Astrocyte (in vitro differentiated cells and primary cell): Measurements from ENCODE around the gene SHANK1. TPM values are rescaled to one million over a fixed set of nuclear protein-coding genes. Genes with fewer than 3 reads are reported as not detected.

Source experiments
- DNase-seq: peaks from one replicate; pipeline ENCODE4 v3.0.0-alpha.2; 2010; ENCODE audit warnings: low read depth
- FAIRE-seq: peaks from 2 replicates; lab custom pipeline; 2011; peaks lifted over from hg19 to GRCh38; lab: Jason Lieb, UNC
- H2AFZ ChIP-seq: 2 replicates; pipeline ENCODE4 v1.6.0; 2012; ENCODE audit warnings: low read depth, low read length, inconsistent platforms
- H3K27ac ChIP-seq: 2 replicates; pipeline ENCODE4 v1.5.1; 2011; ENCODE audit warnings: low read depth, low read length, inconsistent platforms
- H3K27me3 ChIP-seq: 2 replicates; pipeline ENCODE4 v1.6.0; 2011; ENCODE audit warnings: low read length, inconsistent platforms; ENCODE audit not compliant: insufficient read depth
- H3K36me3 ChIP-seq: 2 replicates; pipeline ENCODE4 v1.5.1; 2011; ENCODE audit warnings: low read length, inconsistent platforms; ENCODE audit not compliant: insufficient read depth
- H3K4me1 ChIP-seq: 2 replicates; pipeline ENCODE4 v1.5.1; 2011; ENCODE audit warnings: low read length, inconsistent platforms; ENCODE audit not compliant: insufficient read depth
- H3K4me2 ChIP-seq: 2 replicates; pipeline ENCODE4 v1.6.0; 2012; ENCODE audit warnings: low read length, inconsistent platforms
- H3K4me3 ChIP-seq: 2 replicates; pipeline ENCODE4 v1.5.1; 2011; ENCODE audit warnings: low read depth, mild to moderate bottlenecking, low read length, inconsistent platforms; ENCODE audit not compliant: insufficient read depth
- H3K79me2 ChIP-seq: 2 replicates; pipeline ENCODE4 v1.6.0; 2012; ENCODE audit warnings: mild to moderate bottlenecking, low read length, inconsistent platforms; ENCODE audit not compliant: insufficient read depth
- H3K9ac ChIP-seq: 2 replicates; pipeline ENCODE4 v1.6.0; 2012; ENCODE audit warnings: mild to moderate bottlenecking, low read length, inconsistent platforms
- H3K9me3 ChIP-seq: 2 replicates; pipeline ENCODE4 v1.5.1; 2012; ENCODE audit warnings: low read depth, mild to moderate bottlenecking, low read length, inconsistent platforms; ENCODE audit not compliant: insufficient read depth
- H4K20me1 ChIP-seq: 2 replicates; pipeline ENCODE4 v1.6.0; 2012; ENCODE audit warnings: low read length, inconsistent platforms; ENCODE audit not compliant: insufficient read depth
- H3K27ac Mint-ChIP-seq: one replicate; pipeline ENCODE4 v1.8.0; 2021; ENCODE audit warnings: mild to moderate bottlenecking, mixed read lengths; ENCODE audit not compliant: unreplicated experiment
- H3K27me3 Mint-ChIP-seq: one replicate; pipeline ENCODE4 v1.8.0; 2021; ENCODE audit warnings: low read depth, mixed read lengths; ENCODE audit not compliant: unreplicated experiment
- H3K36me3 Mint-ChIP-seq: one replicate; pipeline ENCODE4 v1.8.0; 2021; ENCODE audit warnings: low read depth, mixed read lengths; ENCODE audit not compliant: unreplicated experiment
- H3K4me1 Mint-ChIP-seq: one replicate; pipeline ENCODE4 v1.8.0; 2021; ENCODE audit warnings: low read depth, mixed read lengths; ENCODE audit not compliant: unreplicated experiment
- H3K4me3 Mint-ChIP-seq: one replicate; pipeline ENCODE4 v1.8.0; 2021; ENCODE audit warnings: mild to moderate bottlenecking, moderate library complexity, mixed read lengths; ENCODE audit not compliant: unreplicated experiment
- H3K9me3 Mint-ChIP-seq: one replicate; pipeline ENCODE4 v1.8.0; 2021; ENCODE audit warnings: mild to moderate bottlenecking, mixed read lengths; ENCODE audit not compliant: unreplicated experiment
- CTCF ChIP-seq: IDR thresholded peaks from 2 replicates; pipeline ENCODE4 v1.5.1; 2011; ENCODE audit warnings: low read depth, mild to moderate bottlenecking, inconsistent platforms, low read length, moderate library complexity; ENCODE audit not compliant: insufficient read depth
- EZH2 ChIP-seq: IDR thresholded peaks from 2 replicates; pipeline ENCODE4 v1.6.1; 2012; ENCODE audit warnings: mild to moderate bottlenecking, low read length, inconsistent platforms; ENCODE audit not compliant: insufficient read depth
- total RNA-seq: library from RNA; stranded (reverse); gene quantifications from 2 replicates; pipeline ENCODE4 v1.2.1, GENCODE V29; 2021

The SHANK1 gene
- total RNA-seq, 1 donor from 2014 or later: not detected

- no peaks in the 10 kb centered on the region for H4K20me1 ChIP-seq
- FAIRE-seq: no peak
- no peaks in the 10 kb centered on the region for H3K27me3 ChIP-seq
- H3K9ac ChIP-seq: no peak overlapping the region
- Mint-ChIP-seq H3K36me3 (peaks cover 2% of the 10 kb centered on the region), H3K9me3 (peaks cover 27% of the 10 kb centered on the region), H3K27ac (no peak overlapping the region), H3K4me1 (no peaks in the 10 kb centered on the region), H3K4me3 (no peak overlapping the region), H3K27me3 (no peaks in the 10 kb centered on the region)
- no peak overlapping the region for H3K4me2 ChIP-seq
- no peak for DNase-seq
- no peak overlapping the region for H2AFZ ChIP-seq
- H3K9me3 ChIP-seq: no peaks in the 10 kb centered on the region
- no peak overlapping the region for H3K27ac ChIP-seq
- no peaks in the 10 kb centered on the region for H3K36me3 ChIP-seq
- H3K4me1 ChIP-seq: no peaks in the 10 kb centered on the region
- no peak overlapping the region for H3K4me3 ChIP-seq
- TF ChIP-seq EZH2: no peak
- TF ChIP-seq CTCF: no peak
- no peaks in the 10 kb centered on the region for H3K79me2 ChIP-seq
Measured at GRCh38 chr19:50713556-50714236, 5.9 kb downstream of the SHANK1 start.

GRCh38 chr19:50712833-50713232 lies 6.8 kb downstream of the SHANK1 start:
- H3K9me3 Mint-ChIP-seq: peaks cover 28% of the 10 kb centered on the region
- TF ChIP-seq CTCF (no peak), EZH2 (no peak)
- H3K4me2 ChIP-seq: no peak overlapping the region
- no peak overlapping the region for H3K9ac ChIP-seq
- no peaks in the 10 kb centered on the region for H3K9me3 ChIP-seq
- H3K27me3 Mint-ChIP-seq: no peaks in the 10 kb centered on the region
- H3K27me3 ChIP-seq: no peaks in the 10 kb centered on the region
- no peak overlapping the region for H3K27ac Mint-ChIP-seq
- no peaks in the 10 kb centered on the region for H3K4me1 Mint-ChIP-seq
- no peak overlapping the region for H3K27ac ChIP-seq
- no peaks in the 10 kb centered on the region for H4K20me1 ChIP-seq
- no peak overlapping the region for H3K4me3 ChIP-seq
- no peaks in the 10 kb centered on the region for H3K36me3 ChIP-seq
- peaks cover 2% of the 10 kb centered on the region for H3K36me3 Mint-ChIP-seq
- FAIRE-seq (no peak), DNase-seq (no peak)
- H2AFZ ChIP-seq: no peak overlapping the region
- H3K4me1 ChIP-seq: no peaks in the 10 kb centered on the region
- no peak overlapping the region for H3K4me3 Mint-ChIP-seq
- H3K79me2 ChIP-seq: no peaks in the 10 kb centered on the region

- Histone ChIP-seq H3K79me2 (no peaks in the 10 kb centered on the region), H3K4me3 (no peak overlapping the region), H3K27ac (no peak overlapping the region), H3K9ac (no peak overlapping the region), H4K20me1 (no peaks in the 10 kb centered on the region), H3K27me3 (no peaks in the 10 kb centered on the region), H3K4me1 (no peaks in the 10 kb centered on the region), H3K9me3 (no peaks in the 10 kb centered on the region), H3K4me2 (no peak overlapping the region), H2AFZ (no peak overlapping the region), H3K36me3 (no peaks in the 10 kb centered on the region)
- Mint-ChIP-seq H3K4me1 (no peaks in the 10 kb centered on the region), H3K27me3 (no peaks in the 10 kb centered on the region), H3K27ac (no peak overlapping the region), H3K9me3 (peaks cover 33% of the 10 kb centered on the region), H3K36me3 (peaks cover 2% of the 10 kb centered on the region), H3K4me3 (no peak overlapping the region)
- FAIRE-seq (no peak), DNase-seq (no peak)
- TF ChIP-seq EZH2 (no peak), CTCF (no peak)
Measured at GRCh38 chr19:50711805-50712204, 7.8 kb downstream of the SHANK1 start.
